ENCODE data around the gene FAM124B. TPM values are rescaled to one million over a fixed set of nuclear protein-coding genes. Genes with fewer than 3 reads are reported as not detected.

The FAM124B gene
- polyA plus RNA-seq, 1 donor (not counting 4 experiments of a cell fraction or from before 2014, with no cell fraction given): 0.03 TPM

GRCh38 chr2:224377751-224378700 lies 23.9 kb downstream of the FAM124B start:
- H3K4me1 ChIP-seq (ENCODE audit: control insufficient read depth, extremely low read depth, insufficient read depth, low read length): no peaks in the 10 kb centered on the region
- H3K36me3 ChIP-seq (ENCODE audit: control insufficient read depth in 2 of 2, extremely low read depth in 1 of 2, insufficient read depth in 2 of 2, low read length in 2 of 2): no peaks in the 10 kb centered on the region
- H3K79me2 ChIP-seq (ENCODE audit: control insufficient read depth, insufficient read depth, low read length): no peaks in the 10 kb centered on the region
- H4K20me1 ChIP-seq (ENCODE audit: control insufficient read depth, extremely low read depth, insufficient read depth, low read length): no peaks in the 10 kb centered on the region
- H2AFZ ChIP-seq (ENCODE audit: control insufficient read depth, low read length): no peak overlapping the region
- no peak overlapping the region for H3K27ac ChIP-seq (ENCODE audit: control insufficient read depth, insufficient read depth, low read length)
- H3K4me3 ChIP-seq (ENCODE audit: control insufficient read depth in 2 of 3, extremely low read depth in 1 of 3, insufficient read depth in 2 of 3, low read depth in 1 of 3, low read length in 3 of 3): no peak overlapping the region
- no peaks in the 10 kb centered on the region for H3K27me3 ChIP-seq (ENCODE audit: control insufficient read depth, extremely low read depth, insufficient read depth, low read length)
- H3K9me1 ChIP-seq (ENCODE audit: control insufficient read depth, extremely low read depth, insufficient read depth, low read length): no peaks in the 10 kb centered on the region
- TF ChIP-seq CTCF (optimal IDR thresholded peaks at IDR 0.05 in 1 of 3, IDR thresholded peaks at IDR 0.05 in 1 of 3, conservative IDR thresholded peaks at IDR 0.05 in 1 of 3; ENCODE audit: extremely low read depth in 1 of 3, insufficient read depth in 2 of 3, low read length in 3 of 3): no peak
- TF ChIP-seq EZH2 (IDR thresholded peaks at IDR 0.05; ENCODE audit: low read length): no peak
- no peak overlapping the region for H3K4me2 ChIP-seq (ENCODE audit: control insufficient read depth, extremely low read depth, insufficient read depth, low read depth, low read length)
- dilution Hi-C loops (cut with MboI; ENCODE audit: extremely low pct_ligation_motif_present, low sequenced_read_pairs): no loop called here
- DNase-seq (ENCODE audit: low read depth, low spot score): no peak
- H3K9me3 ChIP-seq (ENCODE audit: control insufficient read depth, low read depth, low read length): no peaks in the 10 kb centered on the region
- no peak overlapping the region for H3K9ac ChIP-seq (ENCODE audit: control insufficient read depth, extremely low read depth, insufficient read depth, low read length)
- FAIRE-seq: no peak

- no peak for DNase-seq (ENCODE audit: low read depth, low spot score)
- no peak overlapping the region for H3K4me2 ChIP-seq (ENCODE audit: control insufficient read depth, extremely low read depth, insufficient read depth, low read depth, low read length)
These were observed 29.3 kb downstream of the FAM124B start for GRCh38 chr2:224372641-224373040.

More at GRCh38 chr2:224372641-224373040, 29.3 kb downstream of the FAM124B start:
- Histone ChIP-seq H2AFZ (ENCODE audit: control insufficient read depth, low read length) (no peak overlapping the region), H3K79me2 (ENCODE audit: control insufficient read depth, insufficient read depth, low read length) (no peaks in the 10 kb centered on the region), H3K36me3 (ENCODE audit: control insufficient read depth in 2 of 2, extremely low read depth in 1 of 2, insufficient read depth in 2 of 2, low read length in 2 of 2) (no peaks in the 10 kb centered on the region), H3K4me3 (ENCODE audit: control insufficient read depth in 2 of 3, extremely low read depth in 1 of 3, insufficient read depth in 2 of 3, low read depth in 1 of 3, low read length in 3 of 3) (no peak overlapping the region), H3K9me3 (ENCODE audit: control insufficient read depth, low read depth, low read length) (no peaks in the 10 kb centered on the region), H4K20me1 (ENCODE audit: control insufficient read depth, extremely low read depth, insufficient read depth, low read length) (no peaks in the 10 kb centered on the region), H3K27ac (ENCODE audit: control insufficient read depth, insufficient read depth, low read length) (no peak overlapping the region), H3K9me1 (ENCODE audit: control insufficient read depth, extremely low read depth, insufficient read depth, low read length) (no peaks in the 10 kb centered on the region), H3K9ac (ENCODE audit: control insufficient read depth, extremely low read depth, insufficient read depth, low read length) (no peak overlapping the region), H3K27me3 (ENCODE audit: control insufficient read depth, extremely low read depth, insufficient read depth, low read length) (no peaks in the 10 kb centered on the region), H3K4me1 (ENCODE audit: control insufficient read depth, extremely low read depth, insufficient read depth, low read length) (no peaks in the 10 kb centered on the region)
- dilution Hi-C loops (cut with MboI; ENCODE audit: extremely low pct_ligation_motif_present, low sequenced_read_pairs): no loop called here
- no peak for FAIRE-seq
- TF ChIP-seq EZH2 (IDR thresholded peaks at IDR 0.05; ENCODE audit: low read length) (no peak), CTCF (optimal IDR thresholded peaks at IDR 0.05 in 1 of 3, IDR thresholded peaks at IDR 0.05 in 1 of 3, conservative IDR thresholded peaks at IDR 0.05 in 1 of 3; ENCODE audit: extremely low read depth in 1 of 3, insufficient read depth in 2 of 3, low read length in 3 of 3) (no peak)

Measured in keratinocyte (primary cell).